Loucy (cell line): Measurements from ENCODE around the gene BPIFB2.

Experiments
- H2AFZ ChIP-seq: fragments of 200-600 bp; sonication (generic); 2 replicates; pipeline ENCODE4 v1.6.0; 2016; ENCODE audit warnings: antibody characterized with exemption, mild to moderate bottlenecking, low read length, moderate library complexity
- H3F3A ChIP-seq: fragments of 200-600 bp; 2 replicates; pipeline ENCODE4 v1.6.0; 2016; ENCODE audit warnings: antibody characterized with exemption, low read depth, mild to moderate bottlenecking
- H3K27me3 ChIP-seq: fragments of 200-600 bp; sonication (generic); 2 replicates; pipeline ENCODE4 v1.6.1; 2014; ENCODE audit warnings: low read length, mild to moderate bottlenecking; ENCODE audit not compliant: insufficient read depth, poor library complexity, severe bottlenecking
- H3K36me3 ChIP-seq: fragments of 200-600 bp; sonication (generic); 2 replicates; pipeline ENCODE4 v1.6.1; 2016; ENCODE audit warnings: low read length; ENCODE audit not compliant: insufficient read depth
- H3K4me1 ChIP-seq: fragments of 200-600 bp; sonication (generic); 2 replicates; pipeline ENCODE4 v1.5.1; 2014; ENCODE audit warnings: low read length, mild to moderate bottlenecking; ENCODE audit not compliant: insufficient read depth, poor library complexity, severe bottlenecking
- H3K4me2 ChIP-seq: fragments of 200-600 bp; sonication (generic); 2 replicates; pipeline ENCODE4 v1.6.0; 2014; ENCODE audit warnings: antibody characterized with exemption, low read length, low read depth, mild to moderate bottlenecking; ENCODE audit not compliant: poor library complexity, severe bottlenecking
- H3K4me3 ChIP-seq: fragments of 200-600 bp; sonication (generic); 2 replicates; pipeline ENCODE4 v1.5.1; 2014; ENCODE audit warnings: low read length, mild to moderate bottlenecking, mixed read lengths; ENCODE audit not compliant: poor library complexity, severe bottlenecking
- H3K79me2 ChIP-seq: fragments of 200-600 bp; sonication (generic); 2 replicates; pipeline ENCODE4 v1.6.1; 2014; ENCODE audit warnings: low read length; ENCODE audit not compliant: insufficient read depth
- H3K9ac ChIP-seq: fragments of 200-600 bp; sonication (generic); 2 replicates; pipeline ENCODE4 v1.6.0; 2014; ENCODE audit warnings: mild to moderate bottlenecking, low read depth, low read length, moderate library complexity; ENCODE audit not compliant: poor library complexity, severe bottlenecking
- H3K9me2 ChIP-seq: fragments of 200-600 bp; sonication (generic); replicated peaks from 2 replicates; pipeline ENCODE4 v1.6.1; 2016; ENCODE audit warnings: low read depth, low read length, mixed read lengths
- H3K9me3 ChIP-seq: fragments of 200-600 bp; sonication (generic); 2 replicates; pipeline ENCODE4 v1.6.1; 2014; ENCODE audit warnings: mild to moderate bottlenecking, antibody characterized with exemption, low read length, low read depth; ENCODE audit not compliant: insufficient read depth
- H4K20me1 ChIP-seq: fragments of 200-600 bp; sonication (generic); 2 replicates; pipeline ENCODE4 v1.6.0; 2014; ENCODE audit warnings: antibody characterized with exemption, low read length, mild to moderate bottlenecking; ENCODE audit not compliant: insufficient read depth, poor library complexity, severe bottlenecking
- CTCF ChIP-seq: fragments of 200-600 bp; sonication (generic); conservative IDR thresholded peaks from 2 replicates; pipeline ENCODE4 v1.5.1; 2014; ENCODE audit warnings: mild to moderate bottlenecking, antibody characterized with exemption, low read length
- EZH2phosphoT487 ChIP-seq: fragments of 200-600 bp; IDR thresholded peaks from 2 replicates; pipeline ENCODE4 v1.6.1; 2018; ENCODE audit warnings: antibody characterized with exemption, mild to moderate bottlenecking, moderate library complexity, borderline replicate concordance

The BPIFB2 gene

DNA sequence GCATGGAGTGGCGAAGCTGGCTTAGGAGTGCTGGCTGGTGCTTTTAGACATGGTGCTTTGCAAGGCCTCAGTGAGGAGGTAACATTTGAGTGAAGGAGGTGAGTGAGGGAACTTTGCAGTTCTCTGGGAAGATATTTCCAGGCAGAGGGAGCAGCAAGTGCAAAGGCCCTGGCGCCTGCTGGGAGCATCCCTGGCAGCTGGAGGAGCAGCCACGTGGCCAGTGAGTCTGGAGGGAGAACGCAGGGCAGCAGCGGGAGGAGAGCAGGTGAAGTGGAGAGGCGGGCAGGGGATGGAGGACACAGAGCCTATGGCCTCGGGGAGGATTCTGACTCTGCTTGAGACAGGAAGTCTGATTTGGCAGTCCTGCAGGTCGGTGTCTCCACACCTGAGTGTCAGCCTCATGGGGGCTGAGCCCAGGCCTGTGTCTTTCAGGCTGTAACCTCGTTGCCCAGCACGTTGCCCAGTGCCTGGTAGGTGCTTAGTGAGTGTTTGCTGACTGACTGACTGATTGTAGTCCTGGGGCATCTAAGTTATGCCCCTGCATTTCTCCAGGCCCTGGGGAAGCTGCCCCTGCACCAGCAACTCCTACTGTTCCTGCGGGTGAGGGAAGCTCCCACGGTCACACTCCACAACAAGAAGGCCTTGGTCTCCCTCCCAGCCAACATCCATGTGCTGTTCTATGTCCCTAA lies 60.9 kb downstream of the BPIFB2 start:
- no peaks in the 10 kb centered on the region for H3K9me3 ChIP-seq
- no peaks in the 10 kb centered on the region for H3K36me3 ChIP-seq
- H3K79me2 ChIP-seq = no peaks in the 10 kb centered on the region
- H3K9me2 ChIP-seq = no peaks in the 10 kb centered on the region
- TF ChIP-seq EZH2phosphoT487 = no peak
- TF ChIP-seq CTCF = no peak
- H3K4me1 ChIP-seq = peaks cover 4% of the 10 kb centered on the region
- H2AFZ ChIP-seq = no peak overlapping the region; the same call in 1 of the 2 replicates
- H3K27me3 ChIP-seq = no peaks in the 10 kb centered on the region
- H3F3A ChIP-seq = no peaks in the 10 kb centered on the region
- no peak overlapping the region for H3K4me2 ChIP-seq
- no peak overlapping the region for H3K4me3 ChIP-seq
- H3K9ac ChIP-seq = no peak overlapping the region
- H4K20me1 ChIP-seq = no peaks in the 10 kb centered on the region

GRCh38 chr20:33069673-33070072 lies 62.2 kb downstream of the BPIFB2 start:
- TF ChIP-seq EZH2phosphoT487 (no peak), CTCF (no peak)
- Histone ChIP-seq H3K36me3 (no peaks in the 10 kb centered on the region), H4K20me1 (no peaks in the 10 kb centered on the region), H2AFZ (no peak overlapping the region), H3K9ac (no peak overlapping the region), H3F3A (no peaks in the 10 kb centered on the region), H3K9me3 (no peaks in the 10 kb centered on the region), H3K79me2 (no peaks in the 10 kb centered on the region), H3K4me3 (no peak overlapping the region), H3K27me3 (no peaks in the 10 kb centered on the region), H3K4me2 (no peak overlapping the region), H3K9me2 (no peaks in the 10 kb centered on the region), H3K4me1 (peaks cover 4% of the 10 kb centered on the region)

GRCh38 chr20:33070111-33071053 lies 62.9 kb downstream of the BPIFB2 start:
- Histone ChIP-seq H3K4me3 (no peak overlapping the region), H3K4me1 (peaks cover 4% of the 10 kb centered on the region), H3K79me2 (no peaks in the 10 kb centered on the region), H3K9me3 (no peaks in the 10 kb centered on the region), H4K20me1 (no peaks in the 10 kb centered on the region), H3K4me2 (no peak overlapping the region), H3K9ac (no peak overlapping the region), H2AFZ (no peak overlapping the region), H3F3A (no peaks in the 10 kb centered on the region), H3K9me2 (no peaks in the 10 kb centered on the region), H3K36me3 (no peaks in the 10 kb centered on the region), H3K27me3 (no peaks in the 10 kb centered on the region)
- TF ChIP-seq EZH2phosphoT487 (no peak), CTCF (no peak)
